NCI-H146 treated with DMSO at 0.1 percent for 48 hours (cell line): ENCODE measurements around the gene BEST2.
A peak's percentile ranks its signal among the peaks of the same experiment; 100 is the strongest.
"Not testable (repeated sequence)": the region's sequence is repeated elsewhere in the genome, so short reads cannot be mapped to it uniquely, and the experiment has no call there.

Experiments used
- DNase-seq: peaks from one replicate; lab custom pipeline; 2025; ENCODE audit not compliant: unreplicated experiment; lab: John Stamatoyannopoulos, UW

Gene BEST2

GRCh38 chr19:12797607-12798006 is 46.0 kb downstream of the BEST2 start:
- DNase-seq, result not testable (repeated sequence)

DNA sequence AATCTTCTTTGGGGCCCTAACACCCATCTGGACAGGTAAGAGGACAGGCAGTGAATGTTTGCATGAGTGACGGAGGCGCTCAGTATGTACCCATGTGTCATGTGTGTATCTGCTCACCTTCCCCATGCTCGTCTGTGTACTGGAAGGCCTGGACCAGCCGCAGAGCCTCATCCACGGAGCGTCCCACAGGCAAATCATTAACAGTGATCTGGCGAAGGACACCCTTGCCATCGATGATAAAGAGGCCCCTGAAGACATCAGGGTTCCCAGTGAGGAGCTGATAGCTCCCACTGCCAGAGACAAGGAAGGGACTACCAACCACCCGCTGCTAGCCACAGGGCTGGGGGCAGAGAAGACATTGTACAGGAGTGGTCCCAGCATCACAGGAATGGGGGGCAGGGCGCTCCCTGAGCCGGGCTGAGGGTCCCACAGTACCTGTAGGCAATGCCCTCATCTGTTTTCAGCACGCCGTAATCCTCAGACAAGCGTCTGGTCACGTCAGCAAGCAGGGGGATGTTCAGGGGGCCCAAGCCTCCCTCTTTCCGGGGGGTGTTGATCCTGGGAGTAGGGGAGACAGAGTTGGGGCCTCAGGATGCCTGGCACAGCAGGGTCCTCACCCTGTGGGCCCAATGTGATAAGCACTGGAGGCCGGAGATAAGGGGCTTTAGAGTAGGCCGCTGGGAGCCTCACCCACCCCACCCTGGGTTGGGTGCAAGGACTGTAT is 48.3 kb downstream of the BEST2 start:
- no peak for DNase-seq

DNA sequence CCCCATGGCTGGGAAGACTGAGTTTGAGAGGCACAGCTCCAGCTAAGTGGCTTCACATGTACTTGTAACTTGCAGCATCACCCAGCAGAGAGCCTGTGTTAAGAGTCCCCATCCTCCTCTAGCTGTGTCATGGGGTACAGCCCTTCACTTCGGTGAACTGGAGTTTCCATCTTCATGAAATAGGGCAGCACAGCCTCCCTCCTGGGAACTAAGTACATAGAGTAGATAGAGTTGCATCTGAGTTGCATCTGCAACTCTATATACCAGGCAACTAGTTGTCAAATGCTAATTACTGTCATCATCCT is 48.8 kb downstream of the BEST2 start:
- DNase-seq, result no peak

GRCh38 chr19:12800923-12801465 is 49.4 kb downstream of the BEST2 start:
- no peak for DNase-seq

- DNase-seq, result peak; percentile 90
Measured at GRCh38 chr19:12801466-12802266, 50.1 kb downstream of the BEST2 start, which contains the start of the genes PRDX2 and THSD8. TSS of gene PRDX2 (minus strand) at chr19:12801800. CDS start at chr19:12801261, 539 bp downstream. TSS of gene THSD8 (plus strand) at chr19:12802069. CDS start at chr19:12802072, 3 bp downstream.

- no peak for DNase-seq
Measured at GRCh38 chr19:12802267-12803106, 50.9 kb downstream of the BEST2 start.

DNA sequence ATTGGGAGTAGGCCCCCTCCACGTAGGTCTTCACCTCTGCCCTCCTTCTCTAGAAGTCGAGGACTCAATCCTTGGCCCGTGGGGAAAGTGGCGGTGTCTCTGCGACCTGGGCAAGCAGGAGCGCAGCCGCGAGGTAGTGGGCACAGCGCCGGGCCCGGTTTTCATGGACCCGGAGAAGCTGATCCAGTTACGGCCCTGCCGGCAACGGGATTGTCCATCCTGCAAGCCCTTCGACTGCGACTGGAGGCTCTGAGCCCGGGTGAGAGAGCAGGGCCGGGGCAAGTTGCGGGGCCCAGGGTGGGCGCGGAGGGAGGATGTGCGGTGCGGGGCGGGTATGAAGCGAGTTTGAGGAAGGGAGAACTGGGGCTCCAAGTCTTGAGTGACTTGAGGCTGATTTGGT is 52.5 kb downstream of the BEST2 start:
- no peak for DNase-seq

DNA sequence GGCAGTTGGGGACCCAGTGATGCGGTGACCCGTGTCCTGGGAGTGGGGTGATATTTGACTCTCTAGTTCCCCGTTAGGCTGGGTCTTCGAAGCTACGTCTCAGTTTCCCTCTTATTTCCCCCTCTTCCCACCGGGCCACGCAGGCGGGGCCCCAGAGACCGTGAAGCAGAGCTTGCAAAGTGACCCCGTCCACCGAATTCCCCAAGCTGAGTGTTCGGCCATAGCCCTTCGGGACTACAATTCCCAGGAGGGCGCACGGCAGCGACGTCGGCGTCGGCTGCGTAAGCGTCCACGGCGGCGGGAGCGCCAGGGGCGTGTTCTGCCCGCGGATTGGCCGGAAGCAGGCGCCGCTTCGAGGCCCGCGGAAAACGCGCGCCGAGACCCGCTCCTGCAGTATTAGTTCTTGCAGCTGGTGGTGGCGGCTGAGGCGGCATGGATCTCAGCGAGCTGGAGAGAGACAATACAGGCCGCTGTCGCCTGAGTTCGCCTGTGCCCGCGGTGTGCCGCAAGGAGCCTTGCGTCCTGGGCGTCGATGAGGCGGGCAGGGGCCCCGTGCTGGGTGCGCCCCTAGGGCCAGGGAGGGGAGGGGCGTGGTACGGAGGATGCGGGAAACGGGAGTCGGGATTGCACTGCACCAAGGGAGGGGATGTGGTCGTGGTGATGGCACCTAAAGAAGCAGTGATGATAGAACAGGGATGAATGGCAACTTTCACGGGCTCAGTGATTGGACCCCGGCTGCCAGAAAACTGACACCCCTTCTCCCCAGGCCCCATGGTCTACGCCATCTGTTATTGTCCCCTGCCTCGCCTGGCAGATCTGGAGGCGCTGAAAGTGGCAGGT is 54.9 kb downstream of the BEST2 start, which contains the start of gene RNASEH2A:
RNASEH2A (plus strand) TSS at position 343 of the 840 bp plus-strand sequence; CDS start at position 433, 90 bp downstream.
- DNase-seq, result peak; percentile 87
